Nephron progenitor cell (in vitro differentiated cells): Measurements from ENCODE around the gene HNRNPLL.
A peak's percentile ranks its signal among the peaks of the same experiment; 100 is the strongest.

Experiments used
- DNase-seq: peaks from one replicate; pipeline ENCODE4 v3.0.0; 2021
- H3K27ac Mint-ChIP-seq: 2 replicates; pipeline ENCODE4 v1.8.0; 2021; ENCODE audit warnings: mild to moderate bottlenecking, moderate library complexity, mixed read lengths
- H3K27me3 Mint-ChIP-seq: 2 replicates; pipeline ENCODE4 v1.8.0; 2021; ENCODE audit warnings: mild to moderate bottlenecking, low read depth, mixed read lengths; ENCODE audit not compliant: poor library complexity
- H3K36me3 Mint-ChIP-seq: 2 replicates; pipeline ENCODE4 v1.8.0; 2021; ENCODE audit warnings: low read depth, mixed read lengths
- H3K4me1 Mint-ChIP-seq: 2 replicates; pipeline ENCODE4 v1.8.0; 2021; ENCODE audit warnings: mixed read lengths
- H3K4me3 Mint-ChIP-seq: 2 replicates; pipeline ENCODE4 v1.8.0; 2021; ENCODE audit warnings: mild to moderate bottlenecking, moderate library complexity, mixed read lengths
- H3K9me3 Mint-ChIP-seq: 2 replicates; pipeline ENCODE4 v1.8.0; 2021; ENCODE audit warnings: mild to moderate bottlenecking, moderate library complexity, mixed read lengths
- TF ChIP-seq, protein P1 (sequence below): fragments of 200-600 bp; sonication (generic); IDR thresholded peaks from 2 replicates; pipeline ENCODE4 v1.5.0; 2021; ENCODE audit warnings: antibody characterized with exemption

The HNRNPLL gene

DNA sequence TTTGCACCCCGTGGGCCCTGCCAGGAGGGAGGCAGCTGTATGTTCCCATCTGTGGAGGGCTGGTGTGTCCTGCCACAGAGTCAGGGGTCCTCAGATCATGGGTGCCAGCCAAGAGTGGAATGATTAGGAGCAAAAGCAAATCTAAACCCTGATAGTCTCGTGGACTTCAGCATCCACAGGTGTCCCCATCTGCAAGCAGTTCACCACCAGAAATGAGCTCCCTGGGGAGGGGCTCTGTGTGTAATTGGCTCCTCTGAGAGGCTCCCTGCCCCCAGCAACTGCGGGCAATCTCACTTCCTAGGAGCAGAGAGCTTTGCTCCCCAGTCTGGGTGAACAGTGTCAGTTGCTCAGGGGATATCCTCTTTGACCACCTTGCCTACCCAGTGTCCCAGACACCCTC is 78.1 kb downstream of the HNRNPLL start:
- no peak overlapping the region for H3K4me3 Mint-ChIP-seq
- TF ChIP-seq, protein P1, sequence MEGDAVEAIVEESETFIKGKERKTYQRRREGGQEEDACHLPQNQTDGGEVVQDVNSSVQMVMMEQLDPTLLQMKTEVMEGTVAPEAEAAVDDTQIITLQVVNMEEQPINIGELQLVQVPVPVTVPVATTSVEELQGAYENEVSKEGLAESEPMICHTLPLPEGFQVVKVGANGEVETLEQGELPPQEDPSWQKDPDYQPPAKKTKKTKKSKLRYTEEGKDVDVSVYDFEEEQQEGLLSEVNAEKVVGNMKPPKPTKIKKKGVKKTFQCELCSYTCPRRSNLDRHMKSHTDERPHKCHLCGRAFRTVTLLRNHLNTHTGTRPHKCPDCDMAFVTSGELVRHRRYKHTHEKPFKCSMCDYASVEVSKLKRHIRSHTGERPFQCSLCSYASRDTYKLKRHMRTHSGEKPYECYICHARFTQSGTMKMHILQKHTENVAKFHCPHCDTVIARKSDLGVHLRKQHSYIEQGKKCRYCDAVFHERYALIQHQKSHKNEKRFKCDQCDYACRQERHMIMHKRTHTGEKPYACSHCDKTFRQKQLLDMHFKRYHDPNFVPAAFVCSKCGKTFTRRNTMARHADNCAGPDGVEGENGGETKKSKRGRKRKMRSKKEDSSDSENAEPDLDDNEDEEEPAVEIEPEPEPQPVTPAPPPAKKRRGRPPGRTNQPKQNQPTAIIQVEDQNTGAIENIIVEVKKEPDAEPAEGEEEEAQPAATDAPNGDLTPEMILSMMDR = no peak
- H3K4me1 Mint-ChIP-seq = peaks cover 71% of the 10 kb centered on the region
- no peaks in the 10 kb centered on the region for H3K36me3 Mint-ChIP-seq
- no peak for DNase-seq
- peaks cover 17% of the 10 kb centered on the region for H3K27me3 Mint-ChIP-seq
- H3K27ac Mint-ChIP-seq = no peak overlapping the region
- no peaks in the 10 kb centered on the region for H3K9me3 Mint-ChIP-seq

DNA sequence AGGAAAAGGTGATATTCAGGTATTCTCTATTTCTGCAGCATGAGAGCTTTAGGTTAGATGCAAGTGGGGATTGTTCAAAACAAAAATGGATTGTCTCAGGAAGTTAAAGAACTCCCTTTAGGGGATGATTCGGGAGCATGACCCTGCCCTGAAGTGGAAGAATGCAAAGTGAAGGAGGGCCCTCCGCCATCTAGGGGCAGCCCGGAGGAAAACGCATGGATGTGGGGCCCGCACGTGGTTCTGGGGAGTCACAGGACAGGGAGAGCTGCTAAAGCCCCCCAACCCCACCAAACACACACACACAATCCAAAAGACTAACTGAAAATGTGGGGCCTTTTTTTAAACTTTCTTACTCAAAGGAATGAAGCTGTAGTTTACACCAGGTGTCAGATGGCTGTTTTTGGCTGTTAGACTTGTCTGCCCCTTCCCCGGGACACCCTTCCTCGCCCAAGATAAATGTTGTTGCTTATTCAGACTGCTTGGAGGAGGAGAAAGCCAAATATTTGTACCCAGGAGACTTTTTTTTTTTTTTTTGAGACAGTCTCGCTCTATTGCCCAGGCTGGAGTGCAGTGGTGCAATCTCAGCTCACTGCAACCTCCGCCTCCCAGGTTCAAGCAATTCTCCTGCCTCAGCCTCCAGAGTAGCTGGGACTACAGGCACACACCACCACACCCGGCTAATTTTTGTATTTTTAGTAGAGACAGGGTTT is 78.8 kb downstream of the HNRNPLL start:
- Mint-ChIP-seq H3K36me3 (no peaks in the 10 kb centered on the region), H3K27ac (peak overlapping the region; percentile 76), H3K4me1 (peaks cover 65% of the 10 kb centered on the region), H3K4me3 (peak overlapping the region; percentile 32), H3K27me3 (peaks cover 14% of the 10 kb centered on the region), H3K9me3 (no peaks in the 10 kb centered on the region)
- DNase-seq = no peak
- TF ChIP-seq, protein P1 = peak; percentile 19

DNA sequence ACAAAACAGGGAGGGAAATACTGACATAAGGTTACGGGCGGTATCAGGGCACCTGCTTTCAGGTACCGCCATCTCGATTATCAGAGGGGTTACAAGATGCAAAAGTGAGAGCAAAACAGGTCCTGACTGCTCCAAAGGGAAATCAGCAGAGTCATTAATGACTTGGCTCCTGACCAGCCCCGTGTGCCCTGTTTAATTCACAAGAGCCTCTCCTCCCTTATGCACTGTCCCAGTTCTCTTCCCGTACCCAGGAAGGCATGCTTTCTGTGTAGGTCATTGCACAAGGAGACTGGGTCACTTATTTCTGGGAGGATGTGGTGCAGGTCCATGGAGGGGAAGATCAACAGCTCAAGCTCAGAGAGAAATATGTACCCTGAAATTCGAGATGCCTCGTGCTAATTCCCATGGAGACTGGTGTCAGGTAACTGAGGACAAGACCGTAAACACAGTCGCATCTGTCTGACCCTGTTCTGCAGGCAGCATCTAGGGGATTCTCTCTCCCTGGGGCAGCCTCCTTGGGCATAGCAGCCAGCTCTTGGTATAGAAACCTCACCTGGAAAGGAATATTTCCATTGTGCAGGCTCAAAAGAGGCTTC is 79.9 kb downstream of the HNRNPLL start:
- Mint-ChIP-seq H3K36me3 (no peaks in the 10 kb centered on the region), H3K27me3 (peaks cover 14% of the 10 kb centered on the region), H3K4me3 (peak overlapping the region; percentile 32), H3K4me1 (peaks cover 55% of the 10 kb centered on the region), H3K27ac (peak overlapping the region; percentile 76), H3K9me3 (no peaks in the 10 kb centered on the region)
- TF ChIP-seq, protein P1 = no peak
- peak; percentile 30 for DNase-seq

DNA sequence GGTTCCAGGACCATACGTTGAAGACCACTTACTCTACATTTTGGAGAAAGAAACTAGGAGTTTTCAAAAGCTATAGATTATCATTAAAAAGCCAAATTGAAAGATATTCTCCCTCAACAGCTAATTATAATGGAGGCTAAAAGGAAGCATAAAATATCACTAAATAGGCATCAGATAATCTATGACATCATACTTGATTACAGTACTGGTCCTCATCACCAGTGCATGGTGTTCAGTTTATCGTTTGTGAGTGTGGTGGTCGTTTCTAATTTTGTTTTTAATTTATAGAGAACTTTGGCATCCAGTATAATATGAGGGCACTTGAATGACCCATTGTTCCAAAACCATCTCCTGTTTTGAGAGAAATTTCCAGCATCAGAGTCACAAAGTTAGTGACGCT is 80.9 kb downstream of the HNRNPLL start:
- H3K4me3 Mint-ChIP-seq = no peak overlapping the region
- H3K9me3 Mint-ChIP-seq = no peaks in the 10 kb centered on the region
- TF ChIP-seq, protein P1 = no peak
- H3K4me1 Mint-ChIP-seq = peaks cover 51% of the 10 kb centered on the region
- peaks cover 13% of the 10 kb centered on the region for H3K27me3 Mint-ChIP-seq
- no peak for DNase-seq
- no peaks in the 10 kb centered on the region for H3K36me3 Mint-ChIP-seq
- no peak overlapping the region for H3K27ac Mint-ChIP-seq

DNA sequence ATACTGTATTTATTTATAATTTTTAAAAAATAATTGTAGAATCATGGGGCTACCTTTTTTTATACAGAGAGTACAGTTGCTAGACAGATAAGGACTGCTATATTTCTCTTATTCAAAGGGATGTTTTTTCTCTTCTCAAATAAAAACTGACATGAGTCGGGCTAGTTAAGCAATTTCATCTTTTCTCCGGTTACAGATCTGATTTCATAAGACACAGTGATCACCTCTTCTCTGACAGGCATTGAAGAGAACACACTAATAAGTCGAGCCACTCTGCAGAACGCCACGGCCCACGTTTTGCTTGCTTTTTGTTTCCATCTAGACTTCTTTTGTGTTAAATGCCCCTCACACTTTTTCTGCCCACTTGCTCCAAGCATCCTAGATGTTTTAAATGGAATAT is 85.4 kb downstream of the HNRNPLL start:
- H3K4me3 Mint-ChIP-seq = no peak overlapping the region
- DNase-seq = no peak
- peaks cover 58% of the 10 kb centered on the region for H3K4me1 Mint-ChIP-seq
- H3K27me3 Mint-ChIP-seq = peaks cover 9% of the 10 kb centered on the region
- no peak overlapping the region for H3K27ac Mint-ChIP-seq
- H3K9me3 Mint-ChIP-seq = peaks cover 5% of the 10 kb centered on the region
- TF ChIP-seq, protein P1 = no peak
- H3K36me3 Mint-ChIP-seq = no peaks in the 10 kb centered on the region

DNA sequence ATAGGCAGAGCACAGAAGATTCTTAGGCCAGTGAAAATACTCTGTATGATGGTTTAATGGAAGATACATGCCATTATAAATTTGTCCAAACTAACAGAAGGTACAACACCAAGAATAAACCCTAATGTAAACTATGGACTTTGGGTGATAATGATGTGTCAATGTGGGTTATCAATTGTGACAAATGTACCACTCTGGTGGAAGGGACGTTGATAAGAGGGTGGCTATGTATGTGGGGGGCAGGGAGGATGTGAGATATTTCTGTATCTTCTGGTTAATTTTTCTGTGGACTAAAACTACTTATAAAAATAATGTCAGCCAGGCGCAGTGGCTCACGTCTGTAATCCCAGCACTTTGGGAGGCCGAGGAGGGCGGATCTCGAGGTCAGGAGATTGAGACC is 86.2 kb downstream of the HNRNPLL start:
- H3K4me3 Mint-ChIP-seq = no peak overlapping the region
- no peak overlapping the region for H3K27ac Mint-ChIP-seq
- peaks cover 5% of the 10 kb centered on the region for H3K9me3 Mint-ChIP-seq
- peaks cover 9% of the 10 kb centered on the region for H3K27me3 Mint-ChIP-seq
- TF ChIP-seq, protein P1 = no peak
- DNase-seq = no peak
- peaks cover 55% of the 10 kb centered on the region for H3K4me1 Mint-ChIP-seq
- no peaks in the 10 kb centered on the region for H3K36me3 Mint-ChIP-seq
